ENCODE results near the gene TMCC1.

Gene TMCC1

GRCh38 chr3:129606636-129607390, 286.7 kb downstream of the TMCC1 start, which contains the start of gene PLXND1:
Gene PLXND1, minus strand, starts transcription at chr3:129606676. Its CDS starts 37 bp downstream, at chr3:129606639.
- DNase-seq, result peak; percentile 63

- DNase-seq, result no peak
Observed at GRCh38 chr3:129605922-129606635, 287.4 kb downstream of the TMCC1 start.

GRCh38 chr3:129605203-129605921, 288.1 kb downstream of the TMCC1 start:
- peak; percentile 46 for DNase-seq

DNA sequence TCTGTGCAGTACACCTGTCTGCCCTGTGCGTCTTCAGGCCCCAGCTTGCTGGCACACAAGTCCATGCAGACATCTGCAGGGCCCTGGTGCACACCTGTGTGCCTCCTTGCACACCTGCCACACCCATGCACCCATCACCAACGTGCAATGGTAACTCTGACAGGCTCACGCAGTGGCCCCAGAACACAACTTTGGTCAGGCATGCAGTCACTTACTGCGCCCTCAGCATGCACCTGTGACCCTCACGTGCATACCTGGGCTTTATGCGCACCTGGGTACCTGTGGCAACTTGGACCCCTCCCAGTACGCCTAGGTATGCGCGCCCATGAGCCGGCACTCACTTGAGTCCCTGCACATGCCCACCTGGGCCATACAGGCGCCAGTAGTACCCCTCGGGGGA, 288.7 kb downstream of the TMCC1 start:
- DNase-seq, result no peak

DNA sequence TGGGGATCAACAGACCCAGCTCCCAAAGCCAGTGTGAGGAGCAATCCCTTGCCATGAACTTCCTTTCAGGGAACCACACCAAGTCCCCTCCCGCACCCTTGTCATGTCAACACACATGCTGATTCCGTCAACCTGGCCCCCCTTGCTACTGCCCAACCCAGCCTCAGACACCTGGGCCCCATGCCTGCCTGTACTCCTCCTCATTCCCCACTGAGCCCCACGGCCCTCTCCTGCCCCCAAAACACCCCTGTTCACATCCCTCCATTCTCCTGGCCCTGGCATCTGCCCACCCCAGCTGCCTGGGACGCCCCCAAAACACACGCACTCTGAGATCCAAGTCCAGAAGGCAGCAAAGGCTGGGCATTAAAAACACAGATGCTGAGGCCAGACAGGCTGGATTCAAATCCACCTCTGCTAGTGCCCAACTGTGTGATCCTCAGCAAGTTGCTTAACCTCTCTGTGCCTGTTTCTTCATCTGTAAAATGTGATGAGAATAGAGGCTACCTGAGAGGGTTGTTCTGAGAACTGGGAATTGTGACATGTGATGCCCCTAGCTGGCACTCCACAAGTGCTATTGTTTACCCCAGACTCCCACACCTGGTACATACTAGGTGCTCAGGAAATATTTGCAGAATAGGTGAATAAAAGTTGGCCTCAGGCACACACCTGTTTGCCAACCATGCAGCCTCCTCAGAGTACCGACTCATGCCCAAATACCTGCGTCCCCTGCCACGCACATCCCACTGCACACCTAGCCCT, 289.3 kb downstream of the TMCC1 start:
- DNase-seq, result no peak

- DNase-seq, result no peak
Observed at GRCh38 chr3:129603561-129603942, 290.0 kb downstream of the TMCC1 start.

- no peak for DNase-seq
Observed at GRCh38 chr3:129602730-129603560, 290.6 kb downstream of the TMCC1 start.

DNA sequence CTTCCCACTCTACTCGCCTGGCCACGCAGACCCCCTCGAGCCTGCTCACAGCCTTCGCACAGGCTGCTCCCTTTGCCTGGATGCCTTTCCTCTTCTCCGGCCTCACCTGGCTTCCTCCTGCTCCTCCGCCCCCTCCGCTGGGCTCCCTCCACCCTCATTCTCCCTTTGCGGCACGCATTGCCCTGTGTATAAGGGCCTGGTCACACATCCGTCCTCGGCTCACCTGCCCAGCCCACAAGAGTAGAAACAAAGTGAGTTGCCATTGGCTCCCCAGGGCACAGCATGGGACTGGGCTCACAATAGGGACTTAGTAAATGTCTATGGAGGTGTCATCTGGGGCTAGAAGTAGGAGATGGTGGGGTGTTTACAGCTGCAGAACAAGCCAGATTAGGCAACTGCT, 291.2 kb downstream of the TMCC1 start:
- DNase-seq, result no peak

- no peak for DNase-seq
Observed at GRCh38 chr3:129601713-129602112, 291.8 kb downstream of the TMCC1 start.

DNA sequence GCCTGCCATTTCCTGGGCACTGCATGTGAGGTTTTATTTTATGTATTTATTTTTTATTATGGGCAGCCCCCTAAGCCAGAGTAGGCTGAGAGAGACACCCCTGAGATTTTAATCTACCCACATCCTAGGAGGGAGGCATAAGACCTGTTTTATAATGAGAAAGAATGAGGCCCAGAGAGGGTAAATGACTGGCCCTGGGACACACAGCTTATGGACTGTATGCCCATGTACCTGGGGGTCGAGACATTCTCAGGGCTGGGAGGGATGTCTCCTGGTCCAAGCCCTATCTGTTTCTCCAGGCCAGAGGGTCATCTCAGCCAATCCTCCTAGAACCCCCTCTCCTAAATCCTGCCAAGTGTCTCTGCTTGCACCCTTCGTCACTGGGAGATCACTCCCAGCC, 293.2 kb downstream of the TMCC1 start:
- no peak for DNase-seq

GRCh38 chr3:129599607-129600006, 293.9 kb downstream of the TMCC1 start:
- no peak for DNase-seq

- DNase-seq, result no peak
Observed at GRCh38 chr3:129599073-129599472, 294.4 kb downstream of the TMCC1 start.

GRCh38 chr3:129598484-129598883, 295.0 kb downstream of the TMCC1 start:
- no peak for DNase-seq

DNA sequence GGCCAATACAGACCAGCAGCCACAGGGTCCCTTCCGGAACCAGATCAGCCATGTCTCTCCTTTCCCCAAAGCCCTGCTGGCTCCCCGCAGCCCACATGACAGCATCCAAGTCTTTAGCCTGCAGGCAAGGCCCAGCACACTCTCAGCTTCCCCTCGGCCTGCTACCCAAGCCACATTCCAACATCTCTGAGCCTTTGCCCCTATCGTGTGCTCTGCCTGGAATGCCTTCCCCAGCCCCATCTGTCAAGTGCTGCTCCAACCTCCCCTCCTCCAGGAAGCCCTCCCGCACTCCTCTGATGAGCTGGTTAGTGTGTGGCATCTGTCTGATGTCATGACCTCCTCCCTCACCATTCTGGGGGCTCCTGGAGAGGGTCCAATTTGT, 295.5 kb downstream of the TMCC1 start:
- no peak for DNase-seq

All from CD4-positive, alpha-beta T cell treated with Interleukin-10 for 1 hour (primary cell).